B cell (primary cell): Measurements from ENCODE around the gene DYNC1I1. TPM values are rescaled to one million over a fixed set of nuclear protein-coding genes. Genes with fewer than 3 reads are reported as not detected.
A peak's percentile ranks its signal among the peaks of the same experiment; 100 is the strongest.

Experiments
- ATAC-seq: fragments of 200-7000 bp; cut with Tn5 transposase; one replicate; pipeline ENCODE4 v1.10.0; 2021; ENCODE audit warnings: low read depth, mild to moderate bottlenecking, moderate number of reproducible peaks, moderate library complexity
- CTCF ChIA-PET: fragments of 350-600 bp; sonication (Branson Sonifier 250); formaldehyde crosslinking; loops from one replicate; lab custom pipeline; 2021; ENCODE audit warnings: antibody characterized with exemption, inconsistent platforms; lab: Charles Lee
- POLR2A ChIA-PET: fragments of 350-600 bp; sonication (Branson Sonifier 250); formaldehyde crosslinking; loops from one replicate; lab custom pipeline; 2021; ENCODE audit warnings: antibody characterized with exemption; lab: Charles Lee
- DNase-seq: peaks from one replicate; pipeline ENCODE4 v3.0.0; 2013
- H2AFZ ChIP-seq: 2 replicates; pipeline ENCODE4 v1.6.1; 2012; ENCODE audit warnings: mild to moderate bottlenecking, low read depth, low read length; ENCODE audit not compliant: insufficient read depth, poor library complexity, severe bottlenecking
- H3K27ac ChIP-seq, 2 donors: 1 replicate in 1 of 2; 2 replicates in 1 of 2; pipeline ENCODE4 v1.5.1; 2012 to 2013; ENCODE audit warnings: low read length in 2 of 2, mild to moderate bottlenecking in 2 of 2, moderate library complexity in 1 of 2
- H3K27me3 ChIP-seq, 4 experiments: fragments of 200-600 bp in 1 of 4; sonication (generic) in 1 of 4; replicated peaks in 1 of 4; 1 replicate in 2 of 4; 2 replicates in 2 of 4; pipeline versions ENCODE4 v1.6.1 to v1.7.0; 2013 to 2016; ENCODE audit warnings: low read length in 3 of 4, mild to moderate bottlenecking in 2 of 4, mixed read lengths in 1 of 4, moderate library complexity in 1 of 4; ENCODE audit not compliant: insufficient read depth in 4 of 4, control insufficient read depth in 3 of 4; ENCODE audit errors: control extremely low read depth in 1 of 4
- H3K36me3 ChIP-seq, 2 experiments: replicated peaks in 1 of 2; 1 replicate in 1 of 2; 2 replicates in 1 of 2; pipeline versions ENCODE4 v1.6.1 to v1.7.1; 2013; ENCODE audit warnings: low read length in 1 of 2; ENCODE audit not compliant: insufficient read depth in 2 of 2, control insufficient read depth in 1 of 2; ENCODE audit errors: control extremely low read depth in 1 of 2, extremely low read depth in 1 of 2
- H3K4me1 ChIP-seq, 2 donors: fragments of 200-600 bp in 1 of 2; sonication (generic) in 1 of 2; 1 replicate in 1 of 2; 2 replicates in 1 of 2; pipeline versions ENCODE4 v1.5.1 to v1.6.1; 2013 to 2017; ENCODE audit warnings: low read length in 2 of 2; ENCODE audit not compliant: control insufficient read depth in 2 of 2, insufficient read depth in 2 of 2
- H3K4me2 ChIP-seq: replicated peaks from 2 replicates; pipeline ENCODE3; 2012; ENCODE audit warnings: mild to moderate bottlenecking, low read depth, low read length; ENCODE audit not compliant: poor library complexity, severe bottlenecking
- H3K4me3 ChIP-seq, 5 experiments: fragments of 200-600 bp in 1 of 5; sonication (generic) in 1 of 5; 1 replicate in 3 of 5; 2 replicates in 2 of 5; pipeline versions ENCODE4 v1.5.1 to v1.7.0; 2011 to 2016; ENCODE audit warnings: low read length in 4 of 5, mild to moderate bottlenecking in 4 of 5, low read depth in 2 of 5, control low read depth in 1 of 5, moderate library complexity in 1 of 5; ENCODE audit not compliant: insufficient read depth in 1 of 5; ENCODE audit errors: control extremely low read depth in 1 of 5, extremely low read depth in 1 of 5
- H3K79me2 ChIP-seq: fragments of 200-600 bp; sonication (generic); one replicate; pipeline ENCODE4 v1.6.0; 2016; ENCODE audit warnings: low read length; ENCODE audit not compliant: control insufficient read depth, insufficient read depth
- H3K9ac ChIP-seq: fragments of 200-600 bp; sonication (generic); 2 replicates; pipeline ENCODE4 v1.6.1; 2017; ENCODE audit warnings: mild to moderate bottlenecking, low read length, moderate library complexity
- H3K9me3 ChIP-seq, 3 donors: one replicate each; pipeline versions ENCODE4 v1.6.1 to v1.7.1; 2013; ENCODE audit warnings: low read length in 2 of 3; ENCODE audit not compliant: control insufficient read depth in 2 of 3, insufficient read depth in 1 of 3; ENCODE audit errors: control extremely low read depth in 1 of 3
- H4K20me1 ChIP-seq: 2 replicates; pipeline ENCODE4 v1.6.0; 2012; ENCODE audit warnings: mild to moderate bottlenecking, low read length; ENCODE audit not compliant: insufficient read depth, control insufficient read depth, poor library complexity, severe bottlenecking
- H3K27ac Mint-ChIP-seq: one replicate; pipeline ENCODE4 v1.8.0; 2021; ENCODE audit warnings: mixed read lengths
- H3K27me3 Mint-ChIP-seq: one replicate; pipeline ENCODE4 v1.8.0; 2021; ENCODE audit warnings: mixed read lengths
- H3K4me1 Mint-ChIP-seq: one replicate; pipeline ENCODE4 v1.8.0; 2021; ENCODE audit warnings: mixed read lengths
- H3K4me3 Mint-ChIP-seq: one replicate; pipeline ENCODE4 v1.8.0; 2021; ENCODE audit warnings: mixed read lengths
- H3K9me3 Mint-ChIP-seq: one replicate; pipeline ENCODE4 v1.8.0; 2022; ENCODE audit warnings: mixed read lengths; ENCODE audit not compliant: insufficient read depth
- EZH2 ChIP-seq: IDR thresholded peaks from 2 replicates; pipeline ENCODE4 v1.6.1; 2012; ENCODE audit warnings: borderline replicate concordance, low read depth, mild to moderate bottlenecking, moderate library complexity, low read length; ENCODE audit not compliant: insufficient read depth, poor library complexity, severe bottlenecking
- WGBS: methylation state at CpG from one replicate; pipeline ENCODE4 v1.1.5; 2013; ENCODE audit warnings: missing lambda C conversion rate; ENCODE audit not compliant: insufficient coverage; 5-methylcytosine and 5-hydroxymethylcytosine counted together
- intact Hi-C: fragments of 100-400 bp; cut with micrococcal nuclease; formaldehyde crosslinking; loops from one replicate; pipeline ENCODE4 v1.10.0; 2022
- polyA plus RNA-seq: library from polyadenylated mRNA; depleted of rRNA; stranded (reverse); fragments of >200 nt; gene quantifications from 2 replicates; pipeline ENCODE4 v1.2.3, GENCODE V29; 2012
- total RNA-seq, 2 donors: library from RNA; stranded (reverse); fragments of 120-200 nt in 1 of 2; gene quantifications; 1 replicate in 1 of 2; 2 replicates in 1 of 2; pipeline versions ENCODE4 v1.2.3 to v1.2.4, GENCODE V29; 2013 to 2022
- TF ChIP-seq, protein P1 (sequence below): fragments of 200-600 bp; IDR thresholded peaks from one replicate; pipeline ENCODE4 v1.8.0; 2022; ENCODE audit warnings: antibody characterized with exemption, mild to moderate bottlenecking

The DYNC1I1 gene
- total and polyA plus RNA-seq, 2 donors (not counting 1 experiment from before 2014, with no cell fraction given) = not detected

DNA sequence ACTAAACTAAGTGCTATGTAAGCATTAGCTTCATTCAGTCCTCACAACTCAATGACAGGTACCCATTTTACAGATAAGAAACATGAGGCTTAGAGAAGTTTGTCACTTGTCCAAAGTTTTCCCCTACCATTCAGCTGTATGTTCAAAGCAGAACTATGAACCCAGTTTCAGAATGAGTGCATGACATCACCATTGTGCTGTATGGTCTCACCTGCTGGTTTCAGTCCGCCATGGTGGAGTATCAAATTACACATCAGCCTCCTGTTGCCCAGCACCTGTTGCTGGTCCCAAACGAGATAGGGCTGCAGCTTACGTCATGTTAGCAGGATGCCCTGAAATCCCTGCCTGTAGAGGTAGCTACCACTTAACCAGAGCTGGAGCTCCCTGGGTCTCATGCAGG is 95.0 kb downstream of the DYNC1I1 start:
- POLR2A ChIA-PET = no interaction called here
- H3K27ac Mint-ChIP-seq = no peak overlapping the region
- H3K9me3 ChIP-seq = no peaks in the 10 kb centered on the region
- no peaks in the 10 kb centered on the region for H3K4me1 Mint-ChIP-seq
- H3K9me3 Mint-ChIP-seq = no peaks in the 10 kb centered on the region
- H3K27me3 Mint-ChIP-seq = peaks cover 5% of the 10 kb centered on the region
- H3K4me3 ChIP-seq = no peak overlapping the region
- no peak overlapping the region for H3K4me3 Mint-ChIP-seq
- H3K79me2 ChIP-seq = no peaks in the 10 kb centered on the region
- ATAC-seq (no peak), DNase-seq (no peak)
- no peak overlapping the region for H3K4me2 ChIP-seq
- H2AFZ ChIP-seq = no peak overlapping the region
- H4K20me1 ChIP-seq = no peaks in the 10 kb centered on the region
- TF ChIP-seq EZH2 = no peak
- TF ChIP-seq, protein P1, sequence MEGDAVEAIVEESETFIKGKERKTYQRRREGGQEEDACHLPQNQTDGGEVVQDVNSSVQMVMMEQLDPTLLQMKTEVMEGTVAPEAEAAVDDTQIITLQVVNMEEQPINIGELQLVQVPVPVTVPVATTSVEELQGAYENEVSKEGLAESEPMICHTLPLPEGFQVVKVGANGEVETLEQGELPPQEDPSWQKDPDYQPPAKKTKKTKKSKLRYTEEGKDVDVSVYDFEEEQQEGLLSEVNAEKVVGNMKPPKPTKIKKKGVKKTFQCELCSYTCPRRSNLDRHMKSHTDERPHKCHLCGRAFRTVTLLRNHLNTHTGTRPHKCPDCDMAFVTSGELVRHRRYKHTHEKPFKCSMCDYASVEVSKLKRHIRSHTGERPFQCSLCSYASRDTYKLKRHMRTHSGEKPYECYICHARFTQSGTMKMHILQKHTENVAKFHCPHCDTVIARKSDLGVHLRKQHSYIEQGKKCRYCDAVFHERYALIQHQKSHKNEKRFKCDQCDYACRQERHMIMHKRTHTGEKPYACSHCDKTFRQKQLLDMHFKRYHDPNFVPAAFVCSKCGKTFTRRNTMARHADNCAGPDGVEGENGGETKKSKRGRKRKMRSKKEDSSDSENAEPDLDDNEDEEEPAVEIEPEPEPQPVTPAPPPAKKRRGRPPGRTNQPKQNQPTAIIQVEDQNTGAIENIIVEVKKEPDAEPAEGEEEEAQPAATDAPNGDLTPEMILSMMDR = no peak
- no peak overlapping the region for H3K9ac ChIP-seq
- no peaks in the 10 kb centered on the region for H3K4me1 ChIP-seq
- CTCF ChIA-PET = interaction anchor here (0.7 kb wide), 1 partner anchor 338 kb away, joined by 3 read pairs; no protein-coding TSS in a partner anchor
- no peaks in the 10 kb centered on the region for H3K36me3 ChIP-seq
- intact Hi-C loops = no loop called here
- 64% methylated on average over 3 of the region's 3 CpGs for WGBS
- no peak overlapping the region for H3K27ac ChIP-seq
- peaks cover 0 to 1% (median 0%) of the 10 kb centered on the region in 4 experiments for H3K27me3 ChIP-seq

DNA sequence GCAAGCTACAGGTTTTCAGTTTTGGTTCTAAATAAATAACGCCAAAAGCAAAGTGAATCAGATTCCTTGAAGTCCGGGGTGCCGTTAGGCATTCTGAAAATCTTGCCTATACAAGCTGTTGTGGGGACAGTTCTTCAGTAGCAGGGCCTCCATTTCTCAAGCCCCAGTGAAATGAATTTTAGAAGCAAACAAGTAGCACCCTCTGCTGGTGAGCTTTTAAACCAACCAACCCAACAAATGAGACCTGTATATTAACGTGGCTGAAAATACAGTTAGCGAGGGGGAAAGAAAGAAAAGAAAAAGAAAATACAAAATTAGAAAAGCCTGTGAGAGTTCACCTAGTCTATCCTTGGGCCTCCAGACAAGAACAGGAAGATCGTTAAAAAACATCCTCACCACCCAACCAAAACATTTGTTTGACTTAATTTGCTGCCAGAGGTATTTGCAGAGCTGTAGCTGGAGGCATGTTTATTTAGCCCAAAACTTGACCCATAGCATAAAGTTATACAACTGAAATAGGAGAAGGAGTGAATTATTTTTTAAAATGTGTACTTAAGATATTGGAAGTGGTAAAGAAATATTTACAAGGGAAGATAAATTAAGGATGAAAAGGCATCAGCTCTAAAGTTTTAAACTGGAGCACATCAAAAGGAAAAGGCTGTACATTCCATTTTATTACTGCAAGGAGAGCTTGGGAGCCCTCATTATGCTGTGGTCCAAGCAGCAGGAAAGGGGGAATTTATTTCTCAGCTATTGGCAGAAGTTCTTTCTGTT is 98.9 kb downstream of the DYNC1I1 start:
- H3K4me1 ChIP-seq = no peaks in the 10 kb centered on the region
- CTCF ChIA-PET = interaction anchor here (0.6 to 2.0 kb wide), 8 partner anchors 74 to 394 kb away, joined by 3 to 15 read pairs (median 3); no protein-coding TSS in a partner anchor
- H3K9me3 ChIP-seq = no peaks in the 10 kb centered on the region
- intact Hi-C loops = loop anchor here (1.0 to 5.0 kb wide), 2 partner anchors 152 to 344 kb away; no protein-coding TSS in a partner anchor
- POLR2A ChIA-PET = no interaction called here
- H3K27ac Mint-ChIP-seq = no peak overlapping the region
- no peaks in the 10 kb centered on the region for H3K79me2 ChIP-seq
- H4K20me1 ChIP-seq = no peaks in the 10 kb centered on the region
- DNase-seq (peak; percentile 18), ATAC-seq (no peak)
- no peaks in the 10 kb centered on the region for H3K4me1 Mint-ChIP-seq
- 31% methylated on average over 3 of the region's 6 CpGs for WGBS
- H3K4me3 Mint-ChIP-seq = no peak overlapping the region
- H3K4me2 ChIP-seq = no peak overlapping the region
- no peak overlapping the region for H3K27ac ChIP-seq
- no peak overlapping the region for H2AFZ ChIP-seq
- no peaks in the 10 kb centered on the region for H3K9me3 Mint-ChIP-seq
- H3K9ac ChIP-seq = no peak overlapping the region
- H3K27me3 Mint-ChIP-seq = peaks cover 19% of the 10 kb centered on the region
- H3K36me3 ChIP-seq = no peaks in the 10 kb centered on the region
- peaks cover 0 to 4% (median 0%) of the 10 kb centered on the region in 4 experiments for H3K27me3 ChIP-seq
- no peak for TF ChIP-seq EZH2
- TF ChIP-seq, protein P1 = peak; percentile 52
- no peak overlapping the region for H3K4me3 ChIP-seq
